Mammary epithelial cell (primary cell): ENCODE measurements around the gene INTS2.

ENCODE experiments used
- EZH2 ChIP-seq: IDR thresholded peaks from 2 replicates; pipeline ENCODE4 v1.6.1; 2012; ENCODE audit warnings: low read length, inconsistent platforms, borderline replicate concordance
- TF ChIP-seq, protein P1 (sequence below), 2 donors: IDR thresholded peaks in 1 of 2; conservative IDR thresholded peaks in 1 of 2; 2 replicates each; pipeline ENCODE4 v1.5.1; 2011 to 2012; ENCODE audit warnings: inconsistent platforms in 2 of 2, low read length in 2 of 2, mild to moderate bottlenecking in 2 of 2, control low read depth in 1 of 2, low read depth in 1 of 2; ENCODE audit not compliant: insufficient read depth in 1 of 2; ENCODE audit errors: extremely low read depth in 1 of 2

GRCh38 chr17:61843435-61843834, 84.3 kb downstream of the INTS2 start:
- TF ChIP-seq, protein P1, sequence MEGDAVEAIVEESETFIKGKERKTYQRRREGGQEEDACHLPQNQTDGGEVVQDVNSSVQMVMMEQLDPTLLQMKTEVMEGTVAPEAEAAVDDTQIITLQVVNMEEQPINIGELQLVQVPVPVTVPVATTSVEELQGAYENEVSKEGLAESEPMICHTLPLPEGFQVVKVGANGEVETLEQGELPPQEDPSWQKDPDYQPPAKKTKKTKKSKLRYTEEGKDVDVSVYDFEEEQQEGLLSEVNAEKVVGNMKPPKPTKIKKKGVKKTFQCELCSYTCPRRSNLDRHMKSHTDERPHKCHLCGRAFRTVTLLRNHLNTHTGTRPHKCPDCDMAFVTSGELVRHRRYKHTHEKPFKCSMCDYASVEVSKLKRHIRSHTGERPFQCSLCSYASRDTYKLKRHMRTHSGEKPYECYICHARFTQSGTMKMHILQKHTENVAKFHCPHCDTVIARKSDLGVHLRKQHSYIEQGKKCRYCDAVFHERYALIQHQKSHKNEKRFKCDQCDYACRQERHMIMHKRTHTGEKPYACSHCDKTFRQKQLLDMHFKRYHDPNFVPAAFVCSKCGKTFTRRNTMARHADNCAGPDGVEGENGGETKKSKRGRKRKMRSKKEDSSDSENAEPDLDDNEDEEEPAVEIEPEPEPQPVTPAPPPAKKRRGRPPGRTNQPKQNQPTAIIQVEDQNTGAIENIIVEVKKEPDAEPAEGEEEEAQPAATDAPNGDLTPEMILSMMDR (conservative IDR thresholded peaks at IDR 0.05 in 1 of 2, IDR thresholded peaks at IDR 0.05 in 1 of 2; ENCODE audit: extremely low read depth in 1 of 2, insufficient read depth in 1 of 2, low read depth in 1 of 2, low read length in 2 of 2), result no peak
- TF ChIP-seq EZH2, result no peak
